ENCODE results near the gene BANK1. TPM values are rescaled to one million over a fixed set of nuclear protein-coding genes. Genes with fewer than 3 reads are reported as not detected.
"Not testable (repeated sequence)": the region's sequence is repeated elsewhere in the genome, so short reads cannot be mapped to it uniquely, and the experiment has no call there.

BANK1 gene
- total RNA-seq, 1 donor from 2014 or later: 0.12 TPM

GRCh38 chr4:101864660-101865059, 74.1 kb downstream of the BANK1 start:
- intact Hi-C loops (cut with micrococcal nuclease): no loop called here
- no peak for DNase-seq
- ATAC-seq: no peak

GRCh38 chr4:101865501-101866062, 75.1 kb downstream of the BANK1 start:
- intact Hi-C loops (cut with micrococcal nuclease): no loop called here
- DNase-seq (no peak), ATAC-seq (no peak)

GRCh38 chr4:101870874-101871273, 80.3 kb downstream of the BANK1 start:
- ATAC-seq (no peak), DNase-seq (no peak)
- intact Hi-C loops (cut with micrococcal nuclease): no loop called here

- intact Hi-C loops (cut with micrococcal nuclease): no loop called here
- DNase-seq (no peak), ATAC-seq (no peak)
Observed at GRCh38 chr4:101871962-101872676, 81.6 kb downstream of the BANK1 start.

- intact Hi-C loops (cut with micrococcal nuclease): no loop called here
- ATAC-seq (no peak), DNase-seq (no peak)
Observed at GRCh38 chr4:101885574-101885973, 95.0 kb downstream of the BANK1 start.

- DNase-seq: no peak
- no peak for ATAC-seq
Observed at GRCh38 chr4:101886826-101887225, 96.3 kb downstream of the BANK1 start.

GRCh38 chr4:101888472-101888871, 97.9 kb downstream of the BANK1 start:
- no peak for DNase-seq
- no peak for ATAC-seq
- intact Hi-C loops (cut with micrococcal nuclease): no loop called here

More at GRCh38 chr4:101886826-101887225, 96.3 kb downstream of the BANK1 start:
- intact Hi-C loops (cut with micrococcal nuclease): no loop called here

- DNase-seq; intact Hi-C loops (cut with micrococcal nuclease); ATAC-seq: not testable (repeated sequence)
Observed at GRCh38 chr4:101905527-101905926, 115.0 kb downstream of the BANK1 start.

GRCh38 chr4:101910786-101911373, 120.3 kb downstream of the BANK1 start:
- intact Hi-C loops (cut with micrococcal nuclease): no loop called here
- no peak for ATAC-seq

GRCh38 chr4:101911616-101912015, 121.1 kb downstream of the BANK1 start:
- DNase-seq (no peak), ATAC-seq (no peak)
- intact Hi-C loops (cut with micrococcal nuclease): no loop called here

More at GRCh38 chr4:101910786-101911373, 120.3 kb downstream of the BANK1 start:
- no peak for DNase-seq

- intact Hi-C loops (cut with micrococcal nuclease): no loop called here
- no peak for ATAC-seq
Observed at GRCh38 chr4:101914761-101915160, 124.2 kb downstream of the BANK1 start.

GRCh38 chr4:101919373-101919977, 128.9 kb downstream of the BANK1 start:
- intact Hi-C loops (cut with micrococcal nuclease): no loop called here
- ATAC-seq (no peak), DNase-seq (no peak)

More at GRCh38 chr4:101914761-101915160, 124.2 kb downstream of the BANK1 start:
- no peak for DNase-seq

- no peak for ATAC-seq
- intact Hi-C loops (cut with micrococcal nuclease): no loop called here
- no peak for DNase-seq
Observed at GRCh38 chr4:101921370-101921769, 130.8 kb downstream of the BANK1 start.

- DNase-seq (no peak), ATAC-seq (no peak)
- intact Hi-C loops (cut with micrococcal nuclease): no loop called here
Observed at GRCh38 chr4:101931619-101932018, 141.1 kb downstream of the BANK1 start.

GRCh38 chr4:101933855-101934254, 143.3 kb downstream of the BANK1 start:
- ATAC-seq (no peak), DNase-seq (no peak)
- intact Hi-C loops (cut with micrococcal nuclease): no loop called here

GRCh38 chr4:101938836-101939235, 148.3 kb downstream of the BANK1 start:
- ATAC-seq (no peak), DNase-seq (no peak)
- intact Hi-C loops (cut with micrococcal nuclease): no loop called here

GRCh38 chr4:101941816-101942358, 151.4 kb downstream of the BANK1 start:
- DNase-seq (no peak), ATAC-seq (no peak)
- intact Hi-C loops (cut with micrococcal nuclease): no loop called here

GRCh38 chr4:101942891-101943290, 152.4 kb downstream of the BANK1 start:
- DNase-seq (no peak), ATAC-seq (no peak)
- intact Hi-C loops (cut with micrococcal nuclease): no loop called here

GRCh38 chr4:101944649-101945048, 154.1 kb downstream of the BANK1 start:
- ATAC-seq: no peak
- no peak for DNase-seq
- intact Hi-C loops (cut with micrococcal nuclease): no loop called here

GRCh38 chr4:101948055-101948454, 157.5 kb downstream of the BANK1 start:
- intact Hi-C loops (cut with micrococcal nuclease): no loop called here
- DNase-seq: no peak
- ATAC-seq: no peak
